Right cardiac atrium (tissue), 5 donors: ENCODE data around the gene ATP1A2. TPM values are rescaled to one million over a fixed set of nuclear protein-coding genes. Genes with fewer than 3 reads are reported as not detected.

Experiments used
- ATAC-seq, 2 donors: fragments of 200-7000 bp; cut with Tn5 transposase; one replicate each; pipeline versions ENCODE4 v1.8.0 to v1.9.1; 2020; ENCODE audit warnings: moderate library complexity in 2 of 2, mild to moderate bottlenecking in 1 of 2
- DNase-seq, 3 donors: peaks; one replicate each; pipeline ENCODE4 v3.0.0-alpha.2; 2020
- H3K27ac ChIP-seq: one replicate; pipeline ENCODE4 v1.5.1; 2013; ENCODE audit warnings: mild to moderate bottlenecking, low read length, control low read depth, moderate library complexity
- H3K27me3 ChIP-seq: one replicate; pipeline ENCODE4 v1.6.1; 2013; ENCODE audit not compliant: control insufficient read depth, insufficient read depth
- H3K4me1 ChIP-seq: one replicate; pipeline ENCODE4 v1.6.1; 2013; ENCODE audit warnings: low read length; ENCODE audit not compliant: control insufficient read depth, insufficient read depth
- H3K4me3 ChIP-seq: one replicate; pipeline ENCODE4 v1.5.1; 2013; ENCODE audit warnings: low read length, control low read depth
- H3K9me3 ChIP-seq: one replicate; pipeline ENCODE4 v1.6.1; 2013; ENCODE audit warnings: low read length; ENCODE audit not compliant: control insufficient read depth
- WGBS: extraction: QIAGEN DNeasy Blood & Tissue Kit; methylation state at CpG from one replicate; pipeline ENCODE4 v1.1.7; 2013; 5-methylcytosine and 5-hydroxymethylcytosine counted together
- intact Hi-C, 4 donors: fragments of 100-400 bp; cut with DNase I; formaldehyde crosslinking; loops; one replicate each; pipeline versions ENCODE4 v1.11.0 to v1.14.0; 2022 to 2023
- polyA plus RNA-seq: library from polyadenylated mRNA; stranded (reverse); fragments of 200-250 nt; gene quantifications from one replicate; pipeline ENCODE4 v1.2.3, GENCODE V29; 2013
- total RNA-seq, 4 donors: library from RNA; stranded (reverse); fragmentation: NEBNext Ultra II Directional; extraction: Animal tissue kit (Norgen Biotek cat#: 25700); gene quantifications; one replicate each; pipeline ENCODE4 v1.2.1, GENCODE V29; 2021
- donor health status: healthy with polysubstance abuse.
- donor health status: DM: no; HTN: yes; CAD: no.
- donor health status: DM: no; HTN: no; CAD: no.
- donor health status: DM: no; HTN: yes; CAD: no; lungs with severe emphysema.
- donor health status: DM: yes; HTN: yes; CAD: no.

ATP1A2 gene
- total and polyA plus RNA-seq, 5 donors = 89.6 to 323 (median 251) TPM

GRCh38 chr1:160179336-160179735 lies 63.8 kb downstream of the ATP1A2 start:
- Histone ChIP-seq H3K4me3 (no peak overlapping the region), H3K27ac (no peak overlapping the region), H3K4me1 (peaks cover 4% of the 10 kb centered on the region), H3K9me3 (no peaks in the 10 kb centered on the region), H3K27me3 (no peaks in the 10 kb centered on the region)
- ATAC-seq (no peak), DNase-seq (no peak)
- 78% methylated on average over 4 of the region's 4 CpGs for WGBS
- intact Hi-C loops = no loop called here

GRCh38 chr1:160186246-160186645 lies 70.7 kb downstream of the ATP1A2 start:
- Histone ChIP-seq H3K9me3 (no peaks in the 10 kb centered on the region), H3K27ac (no peak overlapping the region), H3K4me1 (peaks cover 10% of the 10 kb centered on the region), H3K27me3 (no peaks in the 10 kb centered on the region), H3K4me3 (no peak overlapping the region)
- no peak for DNase-seq
- ATAC-seq = no peak
- 86% methylated on average over 7 of the region's 7 CpGs for WGBS
- intact Hi-C loops = no loop called here

- no peak for ATAC-seq
- Histone ChIP-seq H3K27me3 (no peaks in the 10 kb centered on the region), H3K4me1 (peaks cover 10% of the 10 kb centered on the region), H3K27ac (no peak overlapping the region), H3K4me3 (no peak overlapping the region), H3K9me3 (no peaks in the 10 kb centered on the region)
- intact Hi-C loops = no loop called here
- DNase-seq = no peak
- 58% methylated on average over 2 of the region's 2 CpGs for WGBS
Measured at GRCh38 chr1:160186729-160187128, 71.2 kb downstream of the ATP1A2 start.

GRCh38 chr1:160187407-160187806 lies 71.8 kb downstream of the ATP1A2 start:
- ATAC-seq = no peak
- no peak for DNase-seq

DNA sequence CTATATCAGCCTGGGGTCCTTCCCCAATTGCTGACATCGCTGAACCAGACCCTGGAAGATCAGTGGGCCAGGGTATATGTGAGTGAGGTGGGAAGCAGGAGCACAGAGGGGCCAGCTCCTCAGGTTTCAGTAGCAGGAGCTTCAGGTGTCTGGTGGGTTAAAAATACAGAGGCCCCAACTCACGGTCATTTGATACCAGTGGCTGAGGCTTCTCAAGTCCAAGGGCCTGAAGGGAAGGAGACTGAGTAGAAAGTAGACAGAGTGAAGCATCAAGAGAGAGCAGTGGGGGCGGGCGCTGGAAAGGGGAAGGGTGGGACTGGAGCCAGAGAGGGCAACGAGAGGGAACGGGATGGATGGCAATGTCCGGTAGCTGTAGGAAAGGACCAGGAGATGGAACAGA lies 72.8 kb downstream of the ATP1A2 start:
- no peak overlapping the region for H3K27ac ChIP-seq
- 83% methylated on average over 7 of the region's 7 CpGs for WGBS
- H3K27me3 ChIP-seq = no peaks in the 10 kb centered on the region
- peaks cover 8% of the 10 kb centered on the region for H3K4me1 ChIP-seq
- ATAC-seq = no peak
- intact Hi-C loops = no loop called here
- no peak for DNase-seq
- no peaks in the 10 kb centered on the region for H3K9me3 ChIP-seq
- H3K4me3 ChIP-seq = no peak overlapping the region

More at GRCh38 chr1:160187407-160187806, 71.8 kb downstream of the ATP1A2 start:
- Histone ChIP-seq H3K9me3 (no peaks in the 10 kb centered on the region), H3K27me3 (no peaks in the 10 kb centered on the region), H3K4me3 (no peak overlapping the region), H3K4me1 (peaks cover 7% of the 10 kb centered on the region), H3K27ac (no peak overlapping the region)
- intact Hi-C loops = no loop called here
- 83% methylated on average over 7 of the region's 7 CpGs for WGBS

DNA sequence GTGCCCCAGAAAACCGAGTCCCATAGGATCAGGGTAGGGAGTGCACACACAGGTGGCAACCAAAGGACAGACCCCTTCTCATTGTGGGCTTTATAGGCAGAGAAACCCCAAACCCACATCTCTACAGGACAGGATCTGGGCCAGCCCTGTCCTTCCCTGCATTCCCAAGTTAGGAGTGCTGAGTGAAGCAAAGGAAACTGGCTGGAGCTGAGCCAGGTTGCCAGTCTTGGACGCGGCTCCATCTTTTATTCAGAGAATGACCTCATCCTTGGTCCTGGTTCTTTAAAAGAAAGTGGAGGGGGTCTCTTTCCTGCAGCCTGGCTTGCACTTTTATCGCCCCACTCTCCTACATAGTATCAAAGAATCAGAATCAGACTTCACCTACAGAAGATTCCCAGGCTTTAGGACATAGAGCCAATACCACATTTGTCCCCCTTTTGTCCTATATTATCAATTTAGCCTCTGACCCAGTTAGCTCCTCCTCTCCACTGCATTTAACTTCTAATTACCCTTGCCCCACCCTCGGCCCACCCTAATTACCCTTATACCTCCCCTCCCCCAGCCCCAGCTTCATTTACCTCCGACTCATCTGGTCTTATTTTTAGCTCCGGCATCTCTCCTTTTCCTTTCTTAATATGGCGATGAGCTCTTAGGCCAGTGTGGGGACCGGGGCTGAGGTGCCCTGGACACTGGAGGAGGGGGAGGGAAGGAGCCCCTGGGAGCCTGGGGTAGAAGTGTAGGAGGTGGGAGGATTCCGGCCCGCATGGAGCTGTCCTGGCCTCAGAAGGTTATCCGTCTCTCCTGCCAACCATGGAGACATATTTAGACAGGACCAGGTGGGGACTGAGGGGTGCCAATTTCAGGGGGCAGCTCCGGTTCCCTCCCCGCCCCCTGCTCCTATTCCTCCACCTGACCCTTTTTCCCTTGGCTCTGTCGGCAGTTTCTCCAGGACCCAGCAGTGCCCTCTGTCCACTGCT lies 74.4 kb downstream of the ATP1A2 start, which contains the start of gene CASQ1:
TSS of gene CASQ1 (plus strand) at position 927 of the 977 bp plus-strand sequence. CDS start 177 bp downstream, outside the sequence.
- H3K4me1 ChIP-seq = peaks cover 9% of the 10 kb centered on the region
- no peak within 1 kb of the TSS for H3K4me3 ChIP-seq
- intact Hi-C loops = loop anchor here in 2 of 4 donors (5.0 to 10.0 kb wide), 5 partner anchors 57 to 105 kb away; no protein-coding TSS in a partner anchor
- peak; percentile 76 to 90 (median 81) for DNase-seq
- H3K9me3 ChIP-seq = no peaks in the 10 kb centered on the region
- WGBS = 40% methylated on average over 15 of the region's 15 CpGs
- ATAC-seq = peak; percentile 54 to 57
- H3K27ac ChIP-seq = peak within 1 kb of the TSS; percentile 25
- no peaks in the 10 kb centered on the region for H3K27me3 ChIP-seq

- Histone ChIP-seq H3K4me3 (no peak overlapping the region), H3K4me1 (peaks cover 9% of the 10 kb centered on the region), H3K27ac (no peak overlapping the region), H3K9me3 (no peaks in the 10 kb centered on the region), H3K27me3 (no peaks in the 10 kb centered on the region)
- WGBS = 79% methylated on average over 3 of the region's 3 CpGs
- ATAC-seq (no peak), DNase-seq (no peak)
- intact Hi-C loops = loop anchor here in 2 of 4 donors (2.0 to 10.0 kb wide), 6 partner anchors 27 to 103 kb away; no protein-coding TSS in a partner anchor
Measured at GRCh38 chr1:160191756-160192155, 76.2 kb downstream of the ATP1A2 start.

DNA sequence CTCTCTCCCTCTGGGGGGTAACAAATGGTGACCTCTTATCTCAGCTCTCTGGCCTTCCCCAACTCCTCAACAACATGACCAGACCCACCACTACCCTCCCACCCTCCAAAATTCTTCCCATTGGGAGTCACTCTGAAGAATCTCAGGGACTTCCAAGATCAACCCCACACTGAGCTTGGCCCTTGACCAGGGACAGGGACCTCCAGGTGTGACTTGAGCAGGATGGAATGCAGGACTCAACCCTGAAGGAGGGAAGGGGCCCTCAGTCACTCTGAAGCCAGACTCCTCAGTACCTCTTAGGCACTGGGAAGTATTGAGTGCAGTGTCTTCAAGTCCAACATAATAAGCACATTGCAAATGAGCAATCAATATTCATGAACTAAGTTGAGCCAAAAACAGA lies 76.7 kb downstream of the ATP1A2 start:
- ATAC-seq (no peak), DNase-seq (no peak)
- H3K9me3 ChIP-seq = no peaks in the 10 kb centered on the region
- no peak overlapping the region for H3K27ac ChIP-seq
- peaks cover 9% of the 10 kb centered on the region for H3K4me1 ChIP-seq
- no peaks in the 10 kb centered on the region for H3K27me3 ChIP-seq
- H3K4me3 ChIP-seq = no peak overlapping the region
- intact Hi-C loops = loop anchor here in 2 of 4 donors (2.0 to 10.0 kb wide), 6 partner anchors 27 to 103 kb away; no protein-coding TSS in a partner anchor

Other genes with a start within 250 kb of the ATP1A2 start
- 1 to 10 TPM; 3.4 to 5.6 (median 3.9) TPM for gene CFAP45, start 215.6 kb upstream of the ATP1A2 start, total RNA-seq
- 9.4 TPM for gene CFAP45, start 215.6 kb upstream of the ATP1A2 start, polyA plus RNA-seq
- gene TAGLN2, start 190.3 kb upstream of the ATP1A2 start, total RNA-seq = 100 to 1,000 TPM; 117 to 253 (median 162) TPM
- gene TAGLN2, start 190.3 kb upstream of the ATP1A2 start, polyA plus RNA-seq = 186 TPM
- gene IGSF9, start 170.1 kb upstream of the ATP1A2 start, total RNA-seq = 1 to 10 TPM in 3 of 4 donors, under 1 TPM in 1; 0.17 to 2.7 (median 2.3) TPM
- gene IGSF9, start 170.1 kb upstream of the ATP1A2 start, polyA plus RNA-seq = 1.3 TPM
- not detected for gene SLAMF9, start 161.5 kb upstream of the ATP1A2 start, total RNA-seq
- not detected for gene SLAMF9, start 161.5 kb upstream of the ATP1A2 start, polyA plus RNA-seq
- 1 to 10 TPM; 4.0 to 4.6 (median 4.3) TPM for gene PIGM, start 83.8 kb upstream of the ATP1A2 start, total RNA-seq
- 2.7 TPM for gene PIGM, start 83.8 kb upstream of the ATP1A2 start, polyA plus RNA-seq
- gene KCNJ10, start 45.6 kb upstream of the ATP1A2 start, total RNA-seq = under 1 TPM; 0.11 to 0.31 (median 0.20) TPM
- gene KCNJ10, start 45.6 kb upstream of the ATP1A2 start, polyA plus RNA-seq = 0.14 TPM
- not detected for gene KCNJ9, start 34.2 kb upstream of the ATP1A2 start, total RNA-seq
- gene KCNJ9, start 34.2 kb upstream of the ATP1A2 start, polyA plus RNA-seq = not detected
- 10 to 100 TPM; 18.3 to 24.2 (median 19.8) TPM for gene IGSF8, start 17.1 kb upstream of the ATP1A2 start, total RNA-seq
- gene IGSF8, start 17.1 kb upstream of the ATP1A2 start, polyA plus RNA-seq = 18.2 TPM
- under 1 TPM in 3 of 4 donors, not detected in 1; 0.08 to 0.43 (median 0.28) TPM for gene ATP1A4, start 35.8 kb downstream of the ATP1A2 start, total RNA-seq
- 0.07 TPM for gene ATP1A4, start 35.8 kb downstream of the ATP1A2 start, polyA plus RNA-seq
- gene CASQ1, start 74.8 kb downstream of the ATP1A2 start, total RNA-seq = 10 to 100 TPM in 3 of 4 donors, 1 to 10 TPM in 1; 9.5 to 24.7 (median 15.3) TPM
- gene CASQ1, start 74.8 kb downstream of the ATP1A2 start, polyA plus RNA-seq = 33.3 TPM
- 100 to 1,000 TPM; 169 to 223 (median 197) TPM for gene PEA15, start 89.6 kb downstream of the ATP1A2 start, total RNA-seq
- 219 TPM for gene PEA15, start 89.6 kb downstream of the ATP1A2 start, polyA plus RNA-seq
- gene DCAF8, start 146.8 kb downstream of the ATP1A2 start, total RNA-seq = 100 to 1,000 TPM; 113 to 152 (median 122) TPM
- 97.8 TPM for gene DCAF8, start 146.8 kb downstream of the ATP1A2 start, polyA plus RNA-seq
- gene PEX19, start 169.4 kb downstream of the ATP1A2 start, total RNA-seq = 100 to 1,000 TPM in 2 of 4 donors, 10 to 100 TPM in 2; 97.4 to 113 (median 105) TPM
- gene PEX19, start 169.4 kb downstream of the ATP1A2 start, polyA plus RNA-seq = 42.5 TPM
- 100 to 1,000 TPM; 115 to 140 (median 121) TPM for gene COPA, start 227.5 kb downstream of the ATP1A2 start, total RNA-seq
- gene COPA, start 227.5 kb downstream of the ATP1A2 start, polyA plus RNA-seq = 69.1 TPM
- 10 to 100 TPM; 67.1 to 84.3 (median 70.3) TPM for gene NCSTN, start 227.6 kb downstream of the ATP1A2 start, total RNA-seq
- gene NCSTN, start 227.6 kb downstream of the ATP1A2 start, polyA plus RNA-seq = 60.7 TPM